OCI-LY3 (cell line): ENCODE measurements around the gene CAMTA1.

Experiments
- CTCF ChIP-seq: fragments of 200-600, 300-600 bp; sonication (generic); IDR thresholded peaks from 2 replicates; pipeline ENCODE4 v1.5.1; 2014; ENCODE audit warnings: antibody characterized with exemption, low read length, low read depth
- EZH2phosphoT487 ChIP-seq: fragments of 200-600 bp; shearing (Covaris generic); IDR thresholded peaks from 2 replicates; pipeline ENCODE4 v1.6.1; 2018; ENCODE audit warnings: antibody characterized with exemption, mixed run types, low read depth

- TF ChIP-seq CTCF (no peak), EZH2phosphoT487 (no peak)
These were observed 124.6 kb downstream of the CAMTA1 start for GRCh38 chr1:6909857-6910256.
